ENCODE results near the gene TSPYL1.

TSPYL1 gene

GRCh38 chr6:116282698-116283097 lies 3.0 kb upstream of the TSPYL1 start:
- TF ChIP-seq CTCF (conservative IDR thresholded peaks at IDR 0.05) (no peak), ZFX (IDR thresholded peaks at IDR 0.05) (no peak)

GRCh38 chr6:116280933-116281316 lies 1.2 kb upstream of the TSPYL1 start:
- TF ChIP-seq ZFX (IDR thresholded peaks at IDR 0.05): no peak
- no peak for TF ChIP-seq CTCF (conservative IDR thresholded peaks at IDR 0.05)
- H3K27ac ChIP-seq: no peak overlapping the region

More at GRCh38 chr6:116282698-116283097, 3.0 kb upstream of the TSPYL1 start:
- no peak overlapping the region for H3K27ac ChIP-seq

- TF ChIP-seq ZFX (IDR thresholded peaks at IDR 0.05) (no peak), CTCF (conservative IDR thresholded peaks at IDR 0.05) (no peak)
- H3K27ac ChIP-seq: peak overlapping the region; percentile 95
These were observed 617 bp upstream of the TSPYL1 start for GRCh38 chr6:116280161-116280932.

GRCh38 chr6:116278854-116279231 lies 887 bp downstream of the TSPYL1 start:
- H3K27ac ChIP-seq: peak overlapping the region; percentile 95
- no peak for TF ChIP-seq ZFX (IDR thresholded peaks at IDR 0.05)

- TF ChIP-seq ZFX (IDR thresholded peaks at IDR 0.05) (no peak), CTCF (conservative IDR thresholded peaks at IDR 0.05) (no peak)
- peak overlapping the region; percentile 95 for H3K27ac ChIP-seq
These were observed 1.3 kb downstream of the TSPYL1 start for GRCh38 chr6:116278481-116278829.

GRCh38 chr6:116277124-116277523 lies 2.6 kb downstream of the TSPYL1 start:
- TF ChIP-seq ZFX (IDR thresholded peaks at IDR 0.05) (no peak), CTCF (conservative IDR thresholded peaks at IDR 0.05) (no peak)
- H3K27ac ChIP-seq: no peak overlapping the region

- TF ChIP-seq ZFX (IDR thresholded peaks at IDR 0.05) (no peak), CTCF (conservative IDR thresholded peaks at IDR 0.05) (no peak)
- no peak overlapping the region for H3K27ac ChIP-seq
These were observed 8.5 kb downstream of the TSPYL1 start for GRCh38 chr6:116271149-116271708.

All from C4-2B (cell line).